HFF-Myc (cell line): Measurements from ENCODE around the gene GALE.
A peak's percentile ranks its signal among the peaks of the same experiment; 100 is the strongest.
"Not testable (repeated sequence)": the region's sequence is repeated elsewhere in the genome, so short reads cannot be mapped to it uniquely, and the experiment has no call there.

Experiments
- DNase-seq: peaks from one replicate; pipeline ENCODE4 v3.0.0-alpha.2; 2011; ENCODE audit warnings: low read depth; ENCODE audit errors: extremely low read depth
- H3K4me3 ChIP-seq: replicated peaks from 2 replicates; pipeline ENCODE4 v1.5.1; 2011; ENCODE audit warnings: low read depth, mild to moderate bottlenecking, control low read depth, low read length
- TF ChIP-seq, protein P1 (sequence below): IDR thresholded peaks from 2 replicates; pipeline ENCODE4 v1.5.1; 2012; ENCODE audit warnings: mild to moderate bottlenecking, low read depth, low read length, control low read depth; ENCODE audit errors: missing control alignments

GALE gene

DNA sequence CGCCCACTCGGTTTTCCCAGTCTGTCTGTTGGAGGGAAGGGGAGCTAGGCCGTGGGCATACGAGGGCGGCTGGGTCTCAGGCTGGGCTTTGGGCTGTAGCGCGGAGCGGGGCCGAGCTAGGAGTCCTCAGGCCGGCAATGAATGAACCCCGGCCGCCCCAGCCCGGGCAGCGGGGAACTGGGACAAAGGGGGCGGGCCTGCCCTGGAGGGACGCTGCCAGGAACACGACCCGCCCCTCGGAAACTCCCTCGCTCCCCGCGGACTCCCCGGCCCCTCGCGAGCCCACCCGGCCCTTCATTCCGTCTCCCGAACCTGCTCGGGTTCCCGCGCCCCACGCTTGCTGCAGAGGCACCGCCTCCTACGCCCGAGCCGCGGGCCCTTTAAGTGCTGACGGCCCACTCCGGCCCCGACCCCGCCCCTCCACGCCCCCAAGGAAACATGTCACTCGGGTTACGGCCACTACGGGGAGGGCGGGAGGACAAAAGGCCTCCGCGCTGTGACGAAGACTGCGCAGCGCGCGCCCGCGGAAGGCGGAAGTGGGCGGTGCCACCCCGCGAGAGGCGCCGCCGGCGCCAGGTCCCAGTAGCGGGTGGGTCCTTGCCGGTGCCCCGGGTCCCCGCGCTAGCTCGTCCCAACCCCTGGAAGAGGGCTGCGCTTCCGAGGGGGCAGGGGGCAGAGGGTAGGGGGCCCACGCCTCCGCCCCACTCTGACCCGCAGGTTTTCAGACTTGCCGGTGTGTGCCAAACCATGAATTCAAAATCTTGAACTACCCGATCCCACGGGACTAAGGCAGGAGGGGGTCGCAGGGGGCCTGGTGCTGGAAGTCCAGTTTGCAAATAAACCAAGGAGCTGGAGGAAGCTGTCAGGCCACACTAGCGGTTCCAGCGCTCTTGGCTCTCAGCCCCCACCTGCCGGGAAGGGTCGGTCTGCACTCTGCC, at the start of gene GALE:
TSS of gene GALE (minus strand) at position 355 of the 938 bp plus-strand sequence. CDS start 1,747 bp downstream, outside the sequence.
- H3K4me3 ChIP-seq = peak within 1 kb of the TSS; percentile 73
- peak; percentile 63 for DNase-seq
- TF ChIP-seq, protein P1, sequence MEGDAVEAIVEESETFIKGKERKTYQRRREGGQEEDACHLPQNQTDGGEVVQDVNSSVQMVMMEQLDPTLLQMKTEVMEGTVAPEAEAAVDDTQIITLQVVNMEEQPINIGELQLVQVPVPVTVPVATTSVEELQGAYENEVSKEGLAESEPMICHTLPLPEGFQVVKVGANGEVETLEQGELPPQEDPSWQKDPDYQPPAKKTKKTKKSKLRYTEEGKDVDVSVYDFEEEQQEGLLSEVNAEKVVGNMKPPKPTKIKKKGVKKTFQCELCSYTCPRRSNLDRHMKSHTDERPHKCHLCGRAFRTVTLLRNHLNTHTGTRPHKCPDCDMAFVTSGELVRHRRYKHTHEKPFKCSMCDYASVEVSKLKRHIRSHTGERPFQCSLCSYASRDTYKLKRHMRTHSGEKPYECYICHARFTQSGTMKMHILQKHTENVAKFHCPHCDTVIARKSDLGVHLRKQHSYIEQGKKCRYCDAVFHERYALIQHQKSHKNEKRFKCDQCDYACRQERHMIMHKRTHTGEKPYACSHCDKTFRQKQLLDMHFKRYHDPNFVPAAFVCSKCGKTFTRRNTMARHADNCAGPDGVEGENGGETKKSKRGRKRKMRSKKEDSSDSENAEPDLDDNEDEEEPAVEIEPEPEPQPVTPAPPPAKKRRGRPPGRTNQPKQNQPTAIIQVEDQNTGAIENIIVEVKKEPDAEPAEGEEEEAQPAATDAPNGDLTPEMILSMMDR = no peak

DNA sequence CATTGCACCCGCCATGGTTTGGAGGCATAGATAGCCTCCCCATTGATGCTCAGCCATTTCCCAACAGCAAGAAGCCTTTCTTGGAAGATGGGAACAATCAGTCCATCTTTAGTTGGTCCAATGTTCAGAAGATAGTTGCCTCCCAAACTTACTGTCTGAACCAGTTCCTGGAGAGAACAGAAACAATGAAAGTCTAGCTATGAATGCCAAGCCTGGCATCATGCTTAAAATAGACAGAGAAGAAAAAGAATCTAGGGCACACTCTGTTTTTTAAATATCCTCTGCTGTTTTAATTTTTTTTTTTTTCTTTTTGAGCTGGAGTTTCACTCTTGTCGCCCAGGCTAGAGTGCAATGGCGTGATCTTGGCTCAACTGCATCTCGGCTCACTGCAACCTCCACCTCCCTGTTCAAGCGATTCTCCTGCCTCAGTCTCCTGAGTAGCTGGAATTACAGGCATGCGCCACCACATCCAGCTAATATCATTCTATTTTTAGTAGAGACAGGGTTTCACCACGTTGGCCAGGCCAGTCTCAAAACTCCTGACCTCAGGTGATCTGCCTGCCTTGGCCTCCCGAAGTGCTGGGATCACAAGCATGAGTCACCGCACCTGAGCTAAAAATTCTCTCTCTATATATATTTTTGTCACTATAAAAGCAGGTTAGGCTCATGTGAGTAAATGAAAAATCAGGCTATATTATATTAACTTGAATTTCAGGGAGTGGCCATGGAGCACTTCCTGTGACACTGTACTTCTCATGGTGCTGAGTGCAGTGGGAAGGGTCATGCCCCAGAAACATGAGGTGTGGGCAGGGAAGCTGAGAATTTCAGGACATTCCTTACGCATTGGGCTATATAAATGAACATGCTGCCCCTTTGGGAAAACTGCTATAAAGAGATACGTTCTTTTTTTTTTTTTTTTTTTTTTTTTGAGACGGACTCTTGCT, 48.4 kb upstream of the GALE start:
- TF ChIP-seq, protein P1 = no peak
- no peak for DNase-seq
- H3K4me3 ChIP-seq = no peak overlapping the region

DNA sequence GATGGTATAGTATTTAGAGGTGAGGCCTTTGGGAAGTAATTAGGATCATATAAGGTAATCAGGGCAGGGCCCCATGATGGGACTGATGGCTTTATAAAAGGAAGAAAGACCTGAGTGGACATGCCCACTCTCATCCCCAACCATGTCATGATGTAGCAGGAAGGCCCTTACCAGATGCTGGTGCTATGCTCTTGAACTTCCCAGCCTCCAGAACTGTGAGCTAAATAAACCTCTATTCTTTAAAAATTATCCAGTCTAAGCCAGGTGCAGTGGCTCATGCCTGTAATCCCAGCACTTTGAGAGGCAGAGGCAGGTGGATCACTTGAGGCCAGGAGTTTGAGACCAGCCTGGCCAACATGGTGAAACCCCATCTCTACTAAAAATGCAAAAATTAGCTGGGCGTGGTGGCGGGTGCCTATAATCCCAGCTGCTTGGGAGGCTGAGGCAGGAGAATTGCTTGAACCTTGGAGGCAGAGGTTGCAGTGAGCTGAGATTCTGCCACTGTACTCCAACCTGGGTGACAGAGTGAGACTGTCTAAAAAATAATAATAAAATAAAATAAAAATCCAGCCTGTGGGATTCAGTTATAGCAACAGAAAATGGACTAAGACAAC, 47.0 kb upstream of the GALE start:
- not testable (repeated sequence) for H3K4me3 ChIP-seq, DNase-seq

DNA sequence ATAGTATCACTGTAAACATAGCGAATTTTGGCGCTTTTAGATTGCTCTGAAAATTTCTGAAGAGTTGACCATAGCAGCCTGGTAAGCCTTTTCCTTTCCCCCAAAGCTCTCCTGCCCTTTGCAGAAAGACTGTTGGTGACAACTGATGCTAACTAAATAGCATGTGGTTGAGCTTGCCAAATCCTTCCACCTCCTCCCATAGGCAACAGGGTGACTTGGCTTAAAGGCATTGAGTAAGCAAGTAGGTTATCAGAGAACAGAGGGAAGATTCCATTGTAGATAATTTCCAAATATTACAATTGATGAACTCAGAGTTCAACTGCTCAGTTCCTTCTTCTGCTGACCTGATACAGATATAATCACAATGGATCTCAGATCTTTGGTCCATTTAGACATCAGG, 44.6 kb upstream of the GALE start:
- TF ChIP-seq, protein P1 = no peak
- H3K4me3 ChIP-seq = no peak overlapping the region
- DNase-seq = no peak

DNA sequence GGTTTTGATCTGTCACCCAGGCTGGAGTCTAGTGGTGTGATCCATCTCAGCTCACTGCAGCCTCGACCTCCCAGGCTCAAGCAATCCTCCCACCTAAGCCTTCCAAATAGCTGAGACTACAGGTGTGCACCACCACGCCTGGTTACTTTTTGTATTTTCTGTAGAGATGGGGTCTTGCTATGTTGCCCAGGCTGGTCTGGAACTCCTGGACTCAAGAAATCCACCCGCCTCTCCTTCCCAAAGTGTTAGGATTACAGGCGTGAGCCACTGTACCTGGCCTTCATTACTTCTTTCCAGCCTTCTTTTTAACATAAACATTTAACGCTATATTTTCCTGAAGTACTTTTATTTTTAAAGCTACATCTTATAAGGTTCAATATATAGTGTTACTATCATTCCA, 43.1 kb upstream of the GALE start:
- TF ChIP-seq, protein P1 = no peak
- DNase-seq = no peak
- no peak overlapping the region for H3K4me3 ChIP-seq

DNA sequence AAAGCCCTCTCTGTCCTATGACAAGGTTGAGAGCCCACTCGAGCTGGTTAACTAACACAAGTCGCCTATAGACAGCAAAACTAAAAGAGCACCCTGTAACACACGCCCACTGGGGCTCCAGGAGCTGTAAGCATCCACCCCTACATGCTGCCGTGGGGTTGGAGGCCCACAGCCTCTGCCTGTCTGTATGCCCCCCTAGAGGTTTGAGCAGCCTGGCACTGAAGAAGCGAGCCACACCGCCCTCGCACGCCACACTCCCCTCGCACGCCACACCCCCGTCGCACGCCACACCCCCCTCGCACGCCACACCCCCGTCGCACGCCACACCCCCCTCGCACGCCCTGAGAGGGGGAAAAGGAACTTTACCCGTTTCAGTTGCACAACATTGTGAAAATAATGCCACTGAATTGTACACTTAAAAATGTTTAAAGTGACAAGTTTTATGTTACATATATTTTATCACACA, 37.9 kb upstream of the GALE start:
- TF ChIP-seq, protein P1 = no peak
- H3K4me3 ChIP-seq = peak overlapping the region; percentile 22
- DNase-seq = no peak
